Erythroblast (primary cell): ENCODE measurements around the gene RBM19.

Source experiments
- GATA1 ChIP-seq: IDR thresholded peaks from 2 replicates; pipeline ENCODE4 v1.6.1; 2011; ENCODE audit warnings: low read depth, mild to moderate bottlenecking, control low read depth, low read length, moderate library complexity
- POLR2A ChIP-seq: IDR thresholded peaks from 2 replicates; pipeline ENCODE4 v1.6.1; 2011; ENCODE audit warnings: mild to moderate bottlenecking, low read length

GRCh38 chr12:113973109-113973904 lies 7.2 kb upstream of the RBM19 start:
- no peak for TF ChIP-seq POLR2A
- no peak for TF ChIP-seq GATA1
